Occipital lobe (tissue), 2 donors: ENCODE data around the gene CNGA1. TPM values are rescaled to one million over a fixed set of nuclear protein-coding genes. Genes with fewer than 3 reads are reported as not detected.

Experiments
- DNase-seq: peaks from one replicate; lab custom pipeline; 2025; lab: John Stamatoyannopoulos, UW
- total RNA-seq: library from RNA; depleted of rRNA; stranded (reverse); fragments of >200 nt; gene quantifications from one replicate; pipeline ENCODE4 v1.2.3, GENCODE V29; 2014

CNGA1 gene
- total RNA-seq, 1 donor from 2014 or later, result not detected

DNA sequence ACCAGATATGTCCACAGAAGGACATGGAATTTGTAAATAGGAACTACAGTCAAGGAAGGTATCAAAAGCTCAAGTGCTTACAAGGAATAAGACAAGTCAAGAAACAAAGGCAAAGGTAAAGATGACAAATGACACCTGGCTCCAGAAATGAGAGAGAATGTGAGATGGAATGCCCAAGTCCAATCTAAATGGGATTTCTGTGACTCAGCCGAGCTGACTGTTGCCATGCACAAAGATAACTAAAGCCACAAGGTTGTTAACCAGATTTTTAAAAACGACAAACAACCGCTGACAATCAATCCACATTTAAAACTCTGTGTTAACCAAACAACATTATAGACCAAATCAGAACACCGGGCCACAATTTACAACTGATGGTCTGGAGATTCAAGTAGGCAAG is 103.2 kb downstream of the CNGA1 start:
- DNase-seq, result no peak

DNA sequence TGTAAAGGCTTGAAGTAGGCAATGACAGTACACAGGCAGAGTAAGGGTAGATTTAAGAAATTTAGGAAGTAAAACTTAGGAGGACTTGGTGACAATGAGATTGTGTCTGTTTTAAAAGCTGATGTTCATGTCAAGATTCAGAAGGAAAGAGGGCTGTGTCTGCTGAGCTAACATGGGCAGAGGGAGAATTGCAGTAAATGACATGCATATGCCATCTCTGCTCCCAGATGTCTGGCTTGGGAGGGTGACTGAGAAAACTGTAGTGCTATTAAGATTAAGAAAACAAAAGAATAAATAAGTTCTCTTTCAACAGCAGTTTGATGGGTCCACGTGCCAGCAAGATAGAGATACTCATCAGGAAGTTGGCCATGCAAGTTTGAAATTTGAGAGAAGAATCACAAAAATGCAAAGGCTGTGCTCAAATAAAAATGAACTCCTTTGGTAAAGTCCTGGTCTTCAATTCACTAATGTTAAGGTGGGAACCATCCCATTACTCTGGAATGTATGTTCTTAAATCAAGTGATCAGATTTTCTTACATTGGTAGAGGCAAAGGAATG is 109.3 kb downstream of the CNGA1 start:
- no peak for DNase-seq

DNA sequence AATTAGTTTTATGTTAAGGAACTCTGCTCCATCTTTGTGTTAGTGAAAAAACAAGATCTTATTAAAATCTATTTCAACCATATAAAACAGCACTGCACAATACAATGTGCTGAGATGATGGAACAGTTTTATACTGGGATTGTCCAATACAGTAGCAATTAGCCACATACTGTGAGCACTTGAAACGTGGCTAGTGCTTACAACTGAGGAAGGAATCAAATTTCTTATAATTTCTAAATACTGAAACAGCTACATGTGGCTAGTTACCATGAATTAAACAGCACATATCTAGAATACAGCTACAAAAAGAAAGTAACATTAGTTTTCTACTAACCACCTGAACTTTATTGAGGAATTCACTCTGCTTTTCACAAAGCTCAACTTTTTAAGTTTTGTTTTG is 116.8 kb downstream of the CNGA1 start:
- DNase-seq, result no peak

DNA sequence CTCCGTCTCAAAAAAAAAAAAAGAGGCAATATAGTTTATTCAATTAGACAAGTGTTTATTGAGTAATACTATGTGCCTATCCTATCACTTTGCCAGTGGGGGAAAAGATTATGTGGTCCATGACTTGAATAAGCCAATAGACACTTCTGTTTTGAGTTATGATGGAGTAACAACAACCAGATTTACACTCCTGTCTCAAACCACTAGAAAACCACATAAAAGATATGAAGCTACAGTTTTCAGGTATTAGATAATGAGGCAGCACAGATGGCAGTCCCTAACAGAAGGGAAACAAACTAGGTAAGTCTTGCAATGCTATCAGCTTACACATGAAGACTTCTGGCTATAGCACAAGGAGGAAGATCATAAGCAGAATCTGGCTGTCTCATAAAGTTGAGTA is 124.6 kb downstream of the CNGA1 start:
- no peak for DNase-seq

Other genes with a start within 250 kb of the CNGA1 start
- 0.62 TPM for gene CORIN, start 178.6 kb downstream of the CNGA1 start, total RNA-seq
- 17.5 TPM for gene NFXL1, start 102.1 kb downstream of the CNGA1 start, total RNA-seq
- 0.94 TPM for gene NIPAL1, start 91 bp upstream of the CNGA1 start, total RNA-seq
- gene TXK, start 117.6 kb upstream of the CNGA1 start, total RNA-seq, result 3.1 TPM